GM03348 (cell line): ENCODE measurements around the gene AGBL4.
A peak's percentile ranks its signal among the peaks of the same experiment; 100 is the strongest.

ENCODE experiments used
- DNase-seq: peaks from one replicate; pipeline ENCODE4 v3.0.0; 2012; ENCODE audit warnings: low spot score

Gene AGBL4

GRCh38 chr1:48679859-48680258 lies 1343.9 kb downstream of the AGBL4 start:
- DNase-seq, result no peak

GRCh38 chr1:48678710-48679505 lies 1344.8 kb downstream of the AGBL4 start:
- DNase-seq, result no peak

GRCh38 chr1:48677306-48678287 lies 1346.2 kb downstream of the AGBL4 start:
- DNase-seq, result peak; percentile 73

GRCh38 chr1:48676822-48677221 lies 1346.9 kb downstream of the AGBL4 start:
- no peak for DNase-seq

GRCh38 chr1:48676376-48676775 lies 1347.4 kb downstream of the AGBL4 start:
- no peak for DNase-seq

- DNase-seq, result no peak
Measured at GRCh38 chr1:48675251-48675650, 1348.5 kb downstream of the AGBL4 start.

- DNase-seq, result peak; percentile 41
Measured at GRCh38 chr1:48674641-48675040, 1349.1 kb downstream of the AGBL4 start.

GRCh38 chr1:48673332-48674105 lies 1350.2 kb downstream of the AGBL4 start:
- no peak for DNase-seq

- DNase-seq, result no peak
Measured at GRCh38 chr1:48671578-48671977, 1352.2 kb downstream of the AGBL4 start.

- DNase-seq, result no peak
Measured at GRCh38 chr1:48670234-48671020, 1353.3 kb downstream of the AGBL4 start.

- no peak for DNase-seq
Measured at GRCh38 chr1:48668339-48668738, 1355.4 kb downstream of the AGBL4 start.

GRCh38 chr1:48667782-48668181 lies 1356.0 kb downstream of the AGBL4 start:
- no peak for DNase-seq

- no peak for DNase-seq
Measured at GRCh38 chr1:48665708-48666407, 1357.9 kb downstream of the AGBL4 start.

GRCh38 chr1:48661726-48662463 lies 1361.9 kb downstream of the AGBL4 start:
- no peak for DNase-seq

- DNase-seq, result no peak
Measured at GRCh38 chr1:48659801-48660200, 1364.0 kb downstream of the AGBL4 start.

GRCh38 chr1:48657413-48657812 lies 1366.3 kb downstream of the AGBL4 start:
- DNase-seq, result no peak

GRCh38 chr1:48654606-48655210 lies 1369.0 kb downstream of the AGBL4 start:
- DNase-seq, result no peak

- no peak for DNase-seq
Measured at GRCh38 chr1:48652334-48652733, 1371.4 kb downstream of the AGBL4 start.

GRCh38 chr1:48649880-48650279 lies 1373.9 kb downstream of the AGBL4 start:
- no peak for DNase-seq

GRCh38 chr1:48645883-48646282 lies 1377.9 kb downstream of the AGBL4 start:
- no peak for DNase-seq
